ENCODE measurements around the gene LHX2. TPM values are rescaled to one million over a fixed set of nuclear protein-coding genes. Genes with fewer than 3 reads are reported as not detected.

Gene LHX2
- total and polyA plus RNA-seq, 4 donors: 0.10 to 2.0 (median 1.1) TPM

- Histone ChIP-seq H3K9me3 (ENCODE audit: control insufficient read depth, insufficient read depth, low read length) (no peaks in the 10 kb centered on the region), H3K27me3 (ENCODE audit: control insufficient read depth, insufficient read depth, low read length) (peaks cover 10% of the 10 kb centered on the region), H3K4me3 (ENCODE audit: low read depth, low read length) (no peak overlapping the region), H3K27ac (ENCODE audit: low read depth, low read length) (no peak overlapping the region), H3K36me3 (ENCODE audit: control insufficient read depth, insufficient read depth, low read length) (no peaks in the 10 kb centered on the region), H3K4me1 (ENCODE audit: control insufficient read depth, insufficient read depth, low read length) (peaks cover 4% of the 10 kb centered on the region)
- no CpG with 5 or more reads among the region's 1 CpG for WGBS (ENCODE audit: insufficient coverage)
- no peak for DNase-seq (ENCODE audit: low read depth in 4 of 6, low spot score in 6 of 6)
Measured at GRCh38 chr9:124050955-124051354, 39.4 kb downstream of the LHX2 start.

- no peaks in the 10 kb centered on the region for H3K9me3 ChIP-seq (ENCODE audit: control insufficient read depth, insufficient read depth, low read length)
- no peaks in the 10 kb centered on the region for H3K27me3 ChIP-seq (ENCODE audit: control insufficient read depth, insufficient read depth, low read length)
- no peak overlapping the region for H3K4me3 ChIP-seq (ENCODE audit: low read depth, low read length)
- WGBS (ENCODE audit: insufficient coverage): 97% methylated on average over 3 of the region's 5 CpGs
- DNase-seq (ENCODE audit: low read depth in 4 of 6, low spot score in 6 of 6): no peak
- H3K27ac ChIP-seq (ENCODE audit: low read depth, low read length): no peak overlapping the region
- peaks cover 3% of the 10 kb centered on the region for H3K4me1 ChIP-seq (ENCODE audit: control insufficient read depth, insufficient read depth, low read length)
- no peaks in the 10 kb centered on the region for H3K36me3 ChIP-seq (ENCODE audit: control insufficient read depth, insufficient read depth, low read length)
Measured at GRCh38 chr9:124052401-124052800, 40.8 kb downstream of the LHX2 start.

DNA sequence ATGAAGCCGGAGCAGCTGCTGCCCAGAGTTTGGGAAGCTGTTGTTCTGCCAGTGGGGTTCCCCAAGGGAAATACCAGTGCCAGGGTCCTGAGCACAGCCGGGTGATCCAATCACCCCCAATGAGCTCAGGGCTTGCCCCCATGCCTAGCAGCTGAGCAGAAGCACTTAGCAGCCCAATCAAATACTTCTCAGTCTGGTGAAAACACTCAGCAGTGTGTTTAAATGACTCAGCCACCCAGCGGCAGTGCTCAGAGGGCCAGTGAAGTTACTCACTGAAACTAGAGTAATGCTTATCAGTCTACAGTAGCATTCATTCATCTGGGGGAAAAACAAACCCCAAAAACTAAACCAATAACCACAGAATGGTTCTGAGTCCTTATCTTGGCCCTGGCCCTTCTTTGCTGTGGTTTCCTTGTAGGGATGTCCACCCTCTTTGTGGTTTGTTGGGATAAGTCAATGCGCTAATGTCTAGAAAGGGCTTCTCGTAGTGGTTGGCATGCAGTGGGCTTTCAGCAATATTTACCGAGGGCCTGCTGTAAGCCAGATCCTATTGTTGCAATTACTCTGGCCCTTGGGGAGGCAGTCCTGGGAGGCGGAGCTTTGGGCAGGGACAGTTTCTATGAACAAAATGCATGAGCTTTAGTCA, 43.1 kb downstream of the LHX2 start:
- peak in 1 of 6 donors; percentile 25 for DNase-seq (ENCODE audit: low read depth in 4 of 6, low spot score in 6 of 6)
- H3K36me3 ChIP-seq (ENCODE audit: control insufficient read depth, insufficient read depth, low read length): no peaks in the 10 kb centered on the region
- peaks cover 3% of the 10 kb centered on the region for H3K4me1 ChIP-seq (ENCODE audit: control insufficient read depth, insufficient read depth, low read length)
- no peaks in the 10 kb centered on the region for H3K9me3 ChIP-seq (ENCODE audit: control insufficient read depth, insufficient read depth, low read length)
- 71% methylated on average over 6 of the region's 7 CpGs for WGBS (ENCODE audit: insufficient coverage)
- no peaks in the 10 kb centered on the region for H3K27me3 ChIP-seq (ENCODE audit: control insufficient read depth, insufficient read depth, low read length)
- H3K27ac ChIP-seq (ENCODE audit: low read depth, low read length): no peak overlapping the region
- no peak overlapping the region for H3K4me3 ChIP-seq (ENCODE audit: low read depth, low read length)

- no peak for DNase-seq (ENCODE audit: low read depth in 4 of 6, low spot score in 6 of 6)
- no peak overlapping the region for H3K27ac ChIP-seq (ENCODE audit: low read depth, low read length)
- no peaks in the 10 kb centered on the region for H3K36me3 ChIP-seq (ENCODE audit: control insufficient read depth, insufficient read depth, low read length)
- no peaks in the 10 kb centered on the region for H3K27me3 ChIP-seq (ENCODE audit: control insufficient read depth, insufficient read depth, low read length)
- H3K4me1 ChIP-seq (ENCODE audit: control insufficient read depth, insufficient read depth, low read length): no peaks in the 10 kb centered on the region
- H3K4me3 ChIP-seq (ENCODE audit: low read depth, low read length): no peak overlapping the region
- 88% methylated on average over 20 of the region's 21 CpGs for WGBS (ENCODE audit: insufficient coverage)
- H3K9me3 ChIP-seq (ENCODE audit: control insufficient read depth, insufficient read depth, low read length): no peaks in the 10 kb centered on the region
Measured at GRCh38 chr9:124060844-124061605, 49.5 kb downstream of the LHX2 start.

- Histone ChIP-seq H3K9me3 (ENCODE audit: control insufficient read depth, insufficient read depth, low read length) (no peaks in the 10 kb centered on the region), H3K27ac (ENCODE audit: low read depth, low read length) (no peak overlapping the region), H3K27me3 (ENCODE audit: control insufficient read depth, insufficient read depth, low read length) (no peaks in the 10 kb centered on the region), H3K4me3 (ENCODE audit: low read depth, low read length) (no peak overlapping the region), H3K36me3 (ENCODE audit: control insufficient read depth, insufficient read depth, low read length) (no peaks in the 10 kb centered on the region), H3K4me1 (ENCODE audit: control insufficient read depth, insufficient read depth, low read length) (no peaks in the 10 kb centered on the region)
- 80% methylated on average over 1 of the region's 2 CpGs for WGBS (ENCODE audit: insufficient coverage)
- DNase-seq (ENCODE audit: low read depth in 4 of 6, low spot score in 6 of 6): no peak
Measured at GRCh38 chr9:124062172-124062571, 50.6 kb downstream of the LHX2 start.

GRCh38 chr9:124066783-124067577, 55.4 kb downstream of the LHX2 start:
- DNase-seq (ENCODE audit: low read depth in 4 of 6, low spot score in 6 of 6): no peak
- H3K9me3 ChIP-seq (ENCODE audit: control insufficient read depth, insufficient read depth, low read length): no peaks in the 10 kb centered on the region
- WGBS (ENCODE audit: insufficient coverage): 92% methylated on average over 8 of the region's 13 CpGs

DNA sequence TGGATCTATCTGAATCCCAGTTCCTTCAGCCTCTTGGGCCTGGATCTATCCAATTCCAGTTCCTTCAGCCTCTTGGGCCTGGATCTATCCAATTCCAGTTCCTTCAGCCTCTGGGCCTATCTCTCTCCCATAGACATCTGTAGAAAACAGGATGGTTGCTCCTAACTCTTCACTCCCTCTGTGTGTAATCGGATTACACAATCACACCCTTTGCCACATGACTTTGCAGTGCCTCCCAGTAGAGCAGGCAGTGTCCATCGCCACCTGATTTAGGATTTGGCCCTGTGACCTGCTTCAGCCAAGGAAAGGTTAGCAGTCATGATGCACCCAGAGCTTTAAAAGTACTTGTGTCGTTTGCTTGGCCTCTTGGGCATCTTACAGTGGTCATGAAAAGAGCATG, 56.7 kb downstream of the LHX2 start:
- Histone ChIP-seq H3K27ac (ENCODE audit: low read depth, low read length) (no peak overlapping the region), H3K27me3 (ENCODE audit: control insufficient read depth, insufficient read depth, low read length) (no peaks in the 10 kb centered on the region), H3K4me3 (ENCODE audit: low read depth, low read length) (no peak overlapping the region), H3K36me3 (ENCODE audit: control insufficient read depth, insufficient read depth, low read length) (no peaks in the 10 kb centered on the region), H3K9me3 (ENCODE audit: control insufficient read depth, insufficient read depth, low read length) (no peaks in the 10 kb centered on the region), H3K4me1 (ENCODE audit: control insufficient read depth, insufficient read depth, low read length) (no peaks in the 10 kb centered on the region)
- WGBS (ENCODE audit: insufficient coverage): 83% methylated on average over 3 of the region's 3 CpGs
- DNase-seq (ENCODE audit: low read depth in 4 of 6, low spot score in 6 of 6): no peak

More at GRCh38 chr9:124066783-124067577, 55.4 kb downstream of the LHX2 start:
- Histone ChIP-seq H3K27ac (ENCODE audit: low read depth, low read length) (no peak overlapping the region), H3K4me3 (ENCODE audit: low read depth, low read length) (no peak overlapping the region), H3K27me3 (ENCODE audit: control insufficient read depth, insufficient read depth, low read length) (no peaks in the 10 kb centered on the region), H3K4me1 (ENCODE audit: control insufficient read depth, insufficient read depth, low read length) (no peaks in the 10 kb centered on the region), H3K36me3 (ENCODE audit: control insufficient read depth, insufficient read depth, low read length) (no peaks in the 10 kb centered on the region)

GRCh38 chr9:124074746-124075145, 63.2 kb downstream of the LHX2 start:
- H3K27me3 ChIP-seq (ENCODE audit: control insufficient read depth, insufficient read depth, low read length): no peaks in the 10 kb centered on the region
- H3K4me1 ChIP-seq (ENCODE audit: control insufficient read depth, insufficient read depth, low read length): peaks cover 5% of the 10 kb centered on the region
- no CpG with 5 or more reads among the region's 1 CpG for WGBS (ENCODE audit: insufficient coverage)
- no peak overlapping the region for H3K4me3 ChIP-seq (ENCODE audit: low read depth, low read length)
- no peak for DNase-seq (ENCODE audit: low read depth in 4 of 6, low spot score in 6 of 6)
- H3K9me3 ChIP-seq (ENCODE audit: control insufficient read depth, insufficient read depth, low read length): no peaks in the 10 kb centered on the region
- H3K27ac ChIP-seq (ENCODE audit: low read depth, low read length): no peak overlapping the region
- H3K36me3 ChIP-seq (ENCODE audit: control insufficient read depth, insufficient read depth, low read length): no peaks in the 10 kb centered on the region

DNA sequence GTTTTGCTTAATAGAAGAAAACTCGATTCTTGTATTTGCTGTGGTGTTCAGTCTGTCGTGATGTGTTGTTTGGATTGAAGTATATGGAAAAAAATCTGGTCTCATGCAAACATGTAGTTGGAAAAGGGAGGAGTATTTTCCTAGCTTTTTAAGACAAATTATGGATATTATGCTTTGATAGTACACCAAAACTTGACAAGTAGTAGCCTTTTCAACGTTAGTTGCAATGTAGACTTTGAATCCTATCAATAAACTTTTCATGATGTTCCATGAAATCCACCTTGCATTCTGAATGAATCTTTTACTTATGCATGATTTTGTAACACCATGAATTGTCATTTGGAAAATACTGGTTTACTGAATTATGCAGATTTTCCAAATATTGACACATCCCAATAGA, 64.2 kb downstream of the LHX2 start:
- peaks cover 5% of the 10 kb centered on the region for H3K4me1 ChIP-seq (ENCODE audit: control insufficient read depth, insufficient read depth, low read length)
- H3K9me3 ChIP-seq (ENCODE audit: control insufficient read depth, insufficient read depth, low read length): no peaks in the 10 kb centered on the region
- DNase-seq (ENCODE audit: low read depth in 4 of 6, low spot score in 6 of 6): no peak
- WGBS (ENCODE audit: insufficient coverage): no CpG with 5 or more reads among the region's 3 CpGs
- no peaks in the 10 kb centered on the region for H3K27me3 ChIP-seq (ENCODE audit: control insufficient read depth, insufficient read depth, low read length)
- H3K36me3 ChIP-seq (ENCODE audit: control insufficient read depth, insufficient read depth, low read length): no peaks in the 10 kb centered on the region
- H3K27ac ChIP-seq (ENCODE audit: low read depth, low read length): no peak overlapping the region
- H3K4me3 ChIP-seq (ENCODE audit: low read depth, low read length): no peak overlapping the region

All from spinal cord (tissue), 10 donors.